IPS-18a (cell line): ENCODE measurements around the gene LRRTM4.
"Not testable (repeated sequence)": the region's sequence is repeated elsewhere in the genome, so short reads cannot be mapped to it uniquely, and the experiment has no call there.

ENCODE experiments used
- H3K27ac ChIP-seq: one replicate; pipeline ENCODE4 v1.5.1; 2013; ENCODE audit warnings: low read length
- H3K27me3 ChIP-seq: one replicate; pipeline ENCODE4 v1.6.1; 2013; ENCODE audit warnings: mild to moderate bottlenecking, low read length; ENCODE audit not compliant: control insufficient read depth, insufficient read depth
- H3K36me3 ChIP-seq: one replicate; pipeline ENCODE4 v1.6.1; 2013; ENCODE audit warnings: low read depth, low read length; ENCODE audit not compliant: control insufficient read depth
- H3K4me1 ChIP-seq: one replicate; pipeline ENCODE4 v1.6.1; 2013; ENCODE audit warnings: low read depth, low read length; ENCODE audit not compliant: control insufficient read depth
- H3K4me3 ChIP-seq: one replicate; pipeline ENCODE4 v1.5.1; 2013; ENCODE audit warnings: low read length
- H3K9ac ChIP-seq: one replicate; pipeline ENCODE4 v1.6.1; 2013; ENCODE audit warnings: mild to moderate bottlenecking, low read length, moderate library complexity
- H3K9me3 ChIP-seq: one replicate; pipeline ENCODE4 v1.6.1; 2013; ENCODE audit warnings: low read depth, low read length; ENCODE audit not compliant: control insufficient read depth

LRRTM4 gene

DNA sequence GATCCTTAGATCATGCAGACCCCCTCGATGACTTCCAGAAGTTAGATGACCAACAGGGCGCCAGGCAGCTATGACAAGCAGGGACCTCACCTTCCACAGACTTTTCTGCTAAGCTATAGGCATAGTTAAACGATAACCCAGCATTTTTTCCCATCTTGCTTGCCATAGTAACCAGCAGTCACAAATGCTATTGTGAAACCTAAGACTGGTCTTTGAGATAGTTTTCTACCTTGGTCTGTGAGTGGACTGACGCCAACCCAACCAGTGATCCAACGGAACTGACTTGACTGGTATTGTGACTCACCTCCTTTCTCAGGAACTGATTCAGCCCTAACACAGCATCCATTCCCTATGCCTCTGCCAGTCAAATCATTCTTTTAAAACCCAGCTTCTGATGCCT, 361.2 kb downstream of the LRRTM4 start:
- Histone ChIP-seq H3K4me3 (no peak overlapping the region), H3K36me3 (no peaks in the 10 kb centered on the region), H3K27me3 (no peaks in the 10 kb centered on the region), H3K4me1 (no peaks in the 10 kb centered on the region), H3K27ac (no peak overlapping the region), H3K9ac (no peak overlapping the region), H3K9me3 (peaks cover 3% of the 10 kb centered on the region)

DNA sequence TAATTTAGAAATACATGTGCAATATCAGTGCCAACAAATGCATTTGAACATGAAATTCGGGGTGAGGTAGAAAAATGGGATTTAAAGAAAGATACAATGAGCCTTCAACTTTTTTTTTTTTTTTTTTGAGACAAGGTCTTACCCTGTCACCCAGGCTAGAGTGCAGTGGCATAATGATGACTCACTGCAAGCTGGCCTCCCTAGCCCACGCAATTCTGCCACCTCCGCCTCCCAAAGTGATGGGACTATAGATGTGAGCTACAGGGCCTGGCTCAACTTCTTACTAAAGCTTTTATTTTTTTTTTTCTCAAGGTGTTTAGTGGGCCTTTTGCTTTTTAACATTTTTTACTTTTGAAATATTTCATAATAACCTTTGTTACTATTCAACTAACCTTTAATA, 365.6 kb downstream of the LRRTM4 start:
- Histone ChIP-seq H3K36me3 (no peaks in the 10 kb centered on the region), H3K4me3 (no peak overlapping the region), H3K9ac (no peak overlapping the region), H3K27me3 (no peaks in the 10 kb centered on the region), H3K4me1 (no peaks in the 10 kb centered on the region), H3K27ac (no peak overlapping the region), H3K9me3 (peaks cover 3% of the 10 kb centered on the region)

DNA sequence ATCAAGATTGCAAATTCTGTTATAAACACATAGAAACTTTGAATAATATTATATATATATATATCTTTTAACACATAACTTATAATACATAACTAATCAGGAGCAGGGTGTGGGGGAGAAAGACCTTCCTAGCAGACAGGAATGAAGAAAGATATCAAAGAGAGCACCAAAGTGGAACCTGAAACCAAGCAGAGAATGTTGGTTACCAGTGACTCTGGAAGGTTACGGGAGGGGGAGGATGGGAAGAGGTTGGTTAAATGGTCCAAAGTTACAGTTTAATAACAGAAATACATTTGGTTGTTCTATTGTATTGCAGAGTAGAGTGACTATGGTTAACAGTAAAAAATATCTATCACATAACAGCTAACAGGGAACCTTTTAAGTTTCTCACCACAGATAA, 366.7 kb downstream of the LRRTM4 start:
- Histone ChIP-seq H3K9ac (no peak overlapping the region), H3K4me1 (no peaks in the 10 kb centered on the region), H3K9me3 (no peaks in the 10 kb centered on the region), H3K4me3 (no peak overlapping the region), H3K27me3 (no peaks in the 10 kb centered on the region), H3K27ac (no peak overlapping the region), H3K36me3 (no peaks in the 10 kb centered on the region)

DNA sequence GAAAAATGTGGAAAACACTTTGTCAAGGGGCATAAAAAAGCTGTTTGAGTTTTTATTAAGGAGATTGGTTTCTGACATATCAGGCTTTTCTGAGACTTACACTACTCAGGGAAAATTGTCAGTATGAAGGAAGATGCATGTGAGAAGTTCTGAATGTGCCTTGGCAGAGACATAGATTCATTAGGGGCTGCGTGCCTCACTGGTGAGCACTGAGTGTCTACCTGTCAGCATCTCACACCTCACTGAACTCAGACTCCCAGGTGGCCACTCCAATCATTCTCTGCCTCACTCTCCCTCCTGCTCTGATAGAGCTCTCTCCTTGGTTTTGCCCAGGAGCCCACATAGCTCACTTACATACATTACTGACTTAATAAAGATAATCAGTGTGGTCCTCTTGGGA, 372.6 kb downstream of the LRRTM4 start:
- H3K4me1 ChIP-seq = no peaks in the 10 kb centered on the region
- no peak overlapping the region for H3K9ac ChIP-seq
- H3K4me3 ChIP-seq = no peak overlapping the region
- no peaks in the 10 kb centered on the region for H3K27me3 ChIP-seq
- H3K9me3 ChIP-seq = no peaks in the 10 kb centered on the region
- no peaks in the 10 kb centered on the region for H3K36me3 ChIP-seq
- H3K27ac ChIP-seq = no peak overlapping the region

DNA sequence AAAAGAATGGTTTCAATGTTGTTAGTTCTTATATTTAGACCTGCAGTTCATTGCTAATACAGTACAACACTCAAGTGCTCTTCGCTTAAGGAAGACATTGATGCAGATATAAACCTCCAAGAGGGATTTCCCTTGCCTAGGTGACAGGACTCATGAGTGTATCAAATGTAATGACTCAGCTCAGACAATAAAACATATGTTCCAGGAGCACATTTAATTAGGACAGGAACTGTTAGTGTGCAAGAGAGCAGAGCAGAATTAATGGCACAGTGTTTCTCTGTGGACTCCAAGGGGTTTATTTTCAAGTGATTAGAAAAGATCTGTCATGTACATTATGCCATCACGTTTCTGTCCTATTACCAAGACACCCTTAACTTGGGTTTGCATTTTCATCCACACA, 375.0 kb downstream of the LRRTM4 start:
- H3K36me3 ChIP-seq = no peaks in the 10 kb centered on the region
- H3K27ac ChIP-seq = no peak overlapping the region
- no peak overlapping the region for H3K4me3 ChIP-seq
- no peaks in the 10 kb centered on the region for H3K27me3 ChIP-seq
- no peak overlapping the region for H3K9ac ChIP-seq
- H3K4me1 ChIP-seq = no peaks in the 10 kb centered on the region
- no peaks in the 10 kb centered on the region for H3K9me3 ChIP-seq

DNA sequence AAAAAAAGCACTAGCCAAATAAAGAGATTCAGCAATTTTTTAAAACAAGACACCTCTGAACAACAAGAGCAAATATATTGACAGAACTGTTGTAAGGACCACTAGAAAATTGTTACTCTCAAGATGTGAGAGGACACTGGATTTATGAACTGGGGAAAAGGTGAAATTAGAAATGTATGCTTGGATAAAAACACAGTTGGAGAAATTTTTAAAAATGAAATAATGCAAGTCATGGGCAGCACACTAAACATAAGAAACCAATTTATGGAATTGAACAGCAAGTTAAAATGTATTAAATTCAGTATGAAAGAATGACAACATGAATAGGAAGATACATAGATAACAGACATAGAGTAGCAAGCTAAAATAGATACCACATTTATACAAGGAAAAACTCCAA, 377.4 kb downstream of the LRRTM4 start:
- H3K27me3 ChIP-seq = no peaks in the 10 kb centered on the region
- no peak overlapping the region for H3K9ac ChIP-seq
- no peak overlapping the region for H3K27ac ChIP-seq
- H3K4me3 ChIP-seq = no peak overlapping the region
- no peaks in the 10 kb centered on the region for H3K9me3 ChIP-seq
- no peaks in the 10 kb centered on the region for H3K4me1 ChIP-seq
- no peaks in the 10 kb centered on the region for H3K36me3 ChIP-seq

DNA sequence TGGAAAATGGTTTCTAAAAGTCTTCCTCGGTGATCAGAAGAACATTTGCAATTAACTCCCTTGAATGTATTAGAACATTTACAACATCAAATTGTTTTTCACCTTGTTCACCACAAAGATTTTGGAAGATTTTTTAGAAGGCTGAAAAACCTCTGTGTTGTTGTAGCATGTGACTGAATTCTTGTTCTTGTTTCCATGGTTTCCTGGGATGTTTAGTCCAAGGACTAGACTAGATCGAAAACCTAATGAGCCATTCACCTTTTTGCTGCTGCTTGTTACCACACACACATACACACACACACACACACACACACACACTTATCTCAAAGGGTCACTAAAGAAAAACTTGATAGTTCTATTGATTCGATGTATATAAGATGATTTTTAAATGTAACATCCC, 380.0 kb downstream of the LRRTM4 start:
- Histone ChIP-seq H3K9me3 (no peaks in the 10 kb centered on the region), H3K27me3 (no peaks in the 10 kb centered on the region), H3K4me3 (no peak overlapping the region), H3K4me1 (no peaks in the 10 kb centered on the region), H3K9ac (no peak overlapping the region), H3K36me3 (no peaks in the 10 kb centered on the region), H3K27ac (no peak overlapping the region)

DNA sequence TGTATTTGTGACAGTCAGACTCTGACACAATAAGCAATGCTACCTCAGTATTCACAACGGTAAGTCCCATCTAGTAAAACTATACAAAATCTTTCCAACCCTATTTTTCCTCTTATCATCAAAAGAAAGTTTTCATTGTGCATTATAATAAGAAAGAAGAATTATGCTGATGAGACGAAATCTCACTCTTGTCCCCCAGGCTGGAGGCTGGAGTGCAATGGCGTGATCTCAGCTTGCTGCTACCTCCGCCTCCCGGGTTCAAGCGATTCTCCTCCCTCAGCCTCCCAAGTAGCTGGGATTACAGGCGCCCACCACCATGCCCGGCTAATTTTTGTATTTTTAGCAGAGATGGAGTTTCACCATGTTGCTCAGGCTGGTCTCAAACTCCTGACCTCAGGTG, 393.7 kb downstream of the LRRTM4 start:
- H3K4me1 ChIP-seq, H3K9me3 ChIP-seq, H3K36me3 ChIP-seq, H3K27ac ChIP-seq, H3K9ac ChIP-seq, H3K4me3 ChIP-seq, H3K27me3 ChIP-seq: not testable (repeated sequence)

DNA sequence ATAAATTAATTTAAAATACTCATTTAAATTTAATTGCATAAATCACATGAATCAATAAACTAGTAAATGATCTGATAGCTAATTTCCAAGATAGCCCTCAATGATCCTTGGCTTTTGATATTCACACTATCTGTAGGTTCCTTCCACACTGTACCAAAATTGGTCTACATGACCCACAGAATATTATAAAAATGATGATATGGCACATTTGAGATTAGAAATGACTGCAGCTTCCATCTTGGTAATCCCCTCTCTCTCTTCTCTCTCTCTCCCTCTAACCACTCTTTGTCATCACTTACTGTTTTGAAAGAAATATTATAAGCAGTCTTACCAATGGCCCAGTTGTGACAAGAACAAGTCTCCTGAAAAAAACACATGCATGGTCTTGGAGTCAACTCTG, 394.8 kb downstream of the LRRTM4 start:
- no peak overlapping the region for H3K4me3 ChIP-seq
- no peaks in the 10 kb centered on the region for H3K27me3 ChIP-seq
- H3K9ac ChIP-seq = no peak overlapping the region
- no peak overlapping the region for H3K27ac ChIP-seq
- no peaks in the 10 kb centered on the region for H3K9me3 ChIP-seq
- no peaks in the 10 kb centered on the region for H3K36me3 ChIP-seq
- no peaks in the 10 kb centered on the region for H3K4me1 ChIP-seq

DNA sequence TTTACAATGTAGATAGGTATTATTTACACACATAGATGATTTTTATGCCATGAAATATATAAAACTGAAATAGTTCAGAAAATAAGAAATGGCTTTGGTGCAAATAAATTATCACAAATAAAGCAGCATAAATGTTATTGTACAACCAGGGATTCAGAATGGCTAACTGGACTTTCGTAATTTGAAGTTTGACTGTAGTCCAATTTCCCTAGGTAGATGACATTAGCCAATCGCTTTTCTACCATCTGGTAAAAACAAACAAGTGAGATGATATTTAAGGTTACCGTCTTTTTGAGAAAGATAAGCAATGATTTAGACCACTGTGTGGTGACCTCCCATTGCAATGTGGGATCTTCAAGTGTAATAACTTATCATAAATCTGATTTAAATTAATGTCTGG, 400.7 kb downstream of the LRRTM4 start:
- Histone ChIP-seq H3K27me3 (no peaks in the 10 kb centered on the region), H3K4me1 (no peaks in the 10 kb centered on the region), H3K4me3 (no peak overlapping the region), H3K36me3 (no peaks in the 10 kb centered on the region), H3K9me3 (no peaks in the 10 kb centered on the region), H3K27ac (no peak overlapping the region), H3K9ac (no peak overlapping the region)

DNA sequence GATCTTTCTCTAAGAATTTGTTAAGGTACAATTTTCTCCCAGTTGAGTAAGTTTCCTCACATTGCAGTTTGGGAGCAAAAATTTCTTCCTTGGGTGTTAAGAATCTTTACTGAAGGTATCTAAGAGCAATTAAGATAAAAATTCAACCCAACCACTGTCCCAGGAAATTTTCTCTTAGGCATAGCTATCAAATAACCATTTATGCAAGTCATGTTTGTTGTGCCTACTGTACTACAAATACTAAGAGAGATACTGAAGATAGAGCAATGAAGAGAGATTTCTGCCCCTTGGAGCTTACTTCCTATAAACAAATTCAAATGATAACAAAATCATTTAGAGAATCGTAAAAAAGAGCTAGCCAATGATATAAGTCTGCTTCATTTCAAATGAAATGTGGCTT, 402.8 kb downstream of the LRRTM4 start:
- Histone ChIP-seq H3K9ac (no peak overlapping the region), H3K27ac (no peak overlapping the region), H3K4me1 (no peaks in the 10 kb centered on the region), H3K36me3 (peaks cover under 1% of the 10 kb centered on the region), H3K27me3 (no peaks in the 10 kb centered on the region), H3K4me3 (no peak overlapping the region), H3K9me3 (no peaks in the 10 kb centered on the region)

DNA sequence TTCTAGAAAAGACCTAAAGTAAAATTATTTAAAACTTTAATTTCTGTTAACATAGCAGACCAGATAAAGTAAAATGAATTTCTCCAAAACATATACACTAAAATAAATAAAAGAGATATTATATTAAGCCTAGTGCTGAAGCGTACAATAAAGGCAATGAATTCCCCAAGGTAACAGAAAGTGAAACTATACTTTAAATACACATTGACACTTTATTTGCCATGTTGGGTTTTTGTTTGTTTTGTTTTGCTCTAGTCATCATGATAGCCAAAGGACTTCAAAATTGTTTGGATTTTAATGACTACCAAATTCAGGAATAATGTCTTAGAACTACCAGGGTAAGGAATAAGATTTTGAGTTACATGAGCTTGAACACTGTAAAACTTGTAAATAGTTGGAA, 413.3 kb downstream of the LRRTM4 start:
- no peaks in the 10 kb centered on the region for H3K36me3 ChIP-seq
- no peaks in the 10 kb centered on the region for H3K4me1 ChIP-seq
- H3K4me3 ChIP-seq = no peak overlapping the region
- H3K9ac ChIP-seq = no peak overlapping the region
- peaks cover 3% of the 10 kb centered on the region for H3K9me3 ChIP-seq
- no peaks in the 10 kb centered on the region for H3K27me3 ChIP-seq
- H3K27ac ChIP-seq = no peak overlapping the region

DNA sequence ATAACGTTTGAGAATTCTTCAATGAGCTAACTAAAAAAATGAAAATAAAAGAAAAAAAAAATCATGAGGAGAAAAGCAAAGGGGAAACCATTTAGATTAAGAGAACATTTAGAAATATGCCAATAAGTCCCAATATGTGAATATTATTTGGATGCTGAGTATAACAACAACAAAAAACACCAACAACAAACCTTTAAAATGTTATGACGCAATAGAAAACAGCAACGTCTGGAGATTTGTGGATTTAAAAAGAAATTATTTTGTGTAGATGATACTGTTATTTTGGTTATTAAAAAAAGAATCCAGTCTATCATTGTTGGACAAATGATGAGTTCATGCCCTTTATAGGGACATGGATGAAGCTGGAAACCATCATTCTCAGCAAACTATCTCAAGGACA, 417.2 kb downstream of the LRRTM4 start:
- Histone ChIP-seq H3K27me3 (no peaks in the 10 kb centered on the region), H3K36me3 (peaks cover 4% of the 10 kb centered on the region), H3K9me3 (no peaks in the 10 kb centered on the region), H3K4me1 (peaks cover 9% of the 10 kb centered on the region), H3K4me3 (no peak overlapping the region), H3K9ac (no peak overlapping the region), H3K27ac (no peak overlapping the region)
